NCI-H345 treated with DMSO at 0.1 percent for 48 hours (cell line): ENCODE results near the gene CPLANE1.
"Not testable (repeated sequence)": the region's sequence is repeated elsewhere in the genome, so short reads cannot be mapped to it uniquely, and the experiment has no call there.

Experiments used
- DNase-seq: peaks from one replicate; lab custom pipeline; 2025; ENCODE audit not compliant: unreplicated experiment; lab: John Stamatoyannopoulos, UW

CPLANE1 gene

GRCh38 chr5:37121465-37121864, 127.7 kb downstream of the CPLANE1 start:
- DNase-seq = no peak

- no peak for DNase-seq
These were observed 128.1 kb downstream of the CPLANE1 start for GRCh38 chr5:37121027-37121426.

GRCh38 chr5:37120270-37120669, 128.9 kb downstream of the CPLANE1 start:
- no peak for DNase-seq

- no peak for DNase-seq
These were observed 132.8 kb downstream of the CPLANE1 start for GRCh38 chr5:37116359-37116758.

GRCh38 chr5:37112383-37112991, 136.7 kb downstream of the CPLANE1 start:
- no peak for DNase-seq

GRCh38 chr5:37111426-37112382, 137.5 kb downstream of the CPLANE1 start:
- DNase-seq = no peak

- DNase-seq = no peak
These were observed 139.0 kb downstream of the CPLANE1 start for GRCh38 chr5:37110135-37110534.

GRCh38 chr5:37109338-37109737, 139.8 kb downstream of the CPLANE1 start:
- DNase-seq = no peak

- DNase-seq = no peak
These were observed 145.9 kb downstream of the CPLANE1 start for GRCh38 chr5:37103302-37103701.

- not testable (repeated sequence) for DNase-seq
These were observed 149.9 kb downstream of the CPLANE1 start for GRCh38 chr5:37099267-37099666.

- not testable (repeated sequence) for DNase-seq
These were observed 155.4 kb downstream of the CPLANE1 start for GRCh38 chr5:37093795-37094194.

GRCh38 chr5:37090781-37091180, 158.4 kb downstream of the CPLANE1 start:
- DNase-seq = no peak

GRCh38 chr5:37090123-37090726, 159.0 kb downstream of the CPLANE1 start:
- no peak for DNase-seq

- no peak for DNase-seq
These were observed 161.2 kb downstream of the CPLANE1 start for GRCh38 chr5:37088009-37088408.

GRCh38 chr5:37086466-37087173, 162.6 kb downstream of the CPLANE1 start:
- no peak for DNase-seq

- DNase-seq = not testable (repeated sequence)
These were observed 163.2 kb downstream of the CPLANE1 start for GRCh38 chr5:37086026-37086425.

- not testable (repeated sequence) for DNase-seq
These were observed 166.2 kb downstream of the CPLANE1 start for GRCh38 chr5:37082977-37083376.

- no peak for DNase-seq
These were observed 168.5 kb downstream of the CPLANE1 start for GRCh38 chr5:37080697-37081096.

- no peak for DNase-seq
These were observed 172.0 kb downstream of the CPLANE1 start for GRCh38 chr5:37077146-37077545.

GRCh38 chr5:37075399-37075950, 173.7 kb downstream of the CPLANE1 start:
- no peak for DNase-seq
